ENCODE results near the gene OSER1.

Gene OSER1

DNA sequence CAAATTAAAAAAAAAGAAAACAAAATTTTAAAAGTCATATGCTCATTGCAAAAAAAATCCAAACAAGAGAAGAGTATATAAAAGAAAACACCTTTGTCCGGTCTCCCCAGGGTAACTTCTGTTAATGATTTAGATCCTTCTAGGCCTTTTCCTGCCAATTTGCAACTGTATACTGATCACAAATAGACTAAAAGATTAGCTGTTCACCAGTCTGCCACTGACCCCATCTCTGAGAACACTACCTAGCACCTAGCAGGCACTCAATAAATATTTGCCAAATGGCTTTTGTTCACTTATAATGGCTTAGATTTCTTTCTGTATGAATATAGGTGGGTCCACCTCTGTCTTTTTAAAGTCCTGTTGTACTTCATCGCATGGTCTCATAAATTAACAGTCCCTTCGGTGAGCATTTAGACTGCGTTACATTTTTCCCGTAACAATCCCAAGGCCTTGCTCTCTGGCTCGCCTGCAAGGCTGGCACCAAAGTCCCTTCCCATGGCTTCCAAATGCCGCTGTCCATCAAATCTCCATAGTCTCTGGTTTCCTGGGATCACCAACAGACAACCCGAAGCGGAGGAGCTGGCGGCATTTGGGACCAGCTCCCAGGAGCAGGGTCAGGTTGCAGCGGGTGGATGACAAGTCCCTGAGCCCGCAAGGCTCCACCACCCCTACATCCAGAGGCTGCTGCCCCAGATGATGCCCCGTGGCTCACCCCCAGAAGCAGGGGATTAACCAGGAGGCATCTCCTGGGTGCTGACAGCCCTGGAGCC is 35.4 kb downstream of the OSER1 start:
- no peak for DNase-seq (ENCODE audit: low spot score)

DNA sequence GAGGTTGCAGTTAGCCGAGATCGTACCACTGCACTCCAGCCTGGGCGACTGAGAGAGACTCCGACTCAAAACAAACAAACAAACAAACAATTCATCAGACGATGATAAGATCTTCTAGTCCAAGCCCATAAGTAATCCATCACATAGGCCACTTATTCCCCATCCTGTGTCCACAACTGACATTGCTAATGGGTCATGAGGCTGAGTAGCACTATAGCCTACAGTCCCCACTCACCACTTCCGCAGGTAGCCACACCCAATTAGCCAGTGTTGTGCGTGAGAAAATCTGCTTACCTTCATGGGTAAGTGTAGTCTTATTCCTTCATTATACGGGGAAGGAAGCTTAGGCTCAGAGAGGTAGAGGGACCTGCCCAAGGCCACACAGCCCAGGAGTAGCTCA is 36.7 kb downstream of the OSER1 start:
- no peak for DNase-seq (ENCODE audit: low spot score)

DNA sequence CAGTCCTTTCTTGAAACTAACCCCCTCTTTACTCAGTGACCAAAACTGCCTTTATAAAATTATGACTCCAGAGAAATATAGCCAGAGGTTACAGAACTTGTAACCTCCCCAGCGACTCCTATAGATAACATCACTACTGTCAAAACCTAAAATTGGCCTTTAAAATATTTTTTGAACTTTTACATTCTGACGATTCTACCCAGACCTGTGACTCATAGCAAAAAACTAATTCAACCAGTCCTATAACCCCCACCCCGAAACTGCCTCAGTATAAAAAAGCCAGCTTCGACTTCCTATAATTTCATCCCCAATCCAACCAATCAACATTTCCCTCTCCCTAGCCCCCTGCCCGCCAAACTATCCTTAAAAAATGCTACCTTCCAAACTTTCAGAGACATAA is 37.5 kb downstream of the OSER1 start:
- no peak for DNase-seq (ENCODE audit: low spot score)

DNA sequence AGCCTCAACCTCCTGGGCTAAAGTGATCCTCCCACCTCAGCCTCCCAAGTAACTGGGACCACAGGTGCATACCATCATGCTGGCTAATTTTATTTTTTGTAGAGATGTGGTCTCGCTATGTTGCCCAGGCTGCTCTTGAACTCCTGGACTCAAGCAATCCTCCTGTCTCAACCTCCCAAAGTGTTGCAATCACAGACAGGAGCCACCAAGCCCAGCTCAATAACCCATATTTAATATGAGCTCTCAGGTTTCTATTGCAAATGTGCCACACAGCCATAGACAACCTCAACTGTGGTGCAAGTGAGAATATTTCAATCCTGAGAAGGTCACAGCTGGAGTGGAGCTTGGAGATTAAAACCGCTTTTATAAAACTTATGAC is 38.0 kb downstream of the OSER1 start:
- no peak for DNase-seq (ENCODE audit: low spot score)

DNA sequence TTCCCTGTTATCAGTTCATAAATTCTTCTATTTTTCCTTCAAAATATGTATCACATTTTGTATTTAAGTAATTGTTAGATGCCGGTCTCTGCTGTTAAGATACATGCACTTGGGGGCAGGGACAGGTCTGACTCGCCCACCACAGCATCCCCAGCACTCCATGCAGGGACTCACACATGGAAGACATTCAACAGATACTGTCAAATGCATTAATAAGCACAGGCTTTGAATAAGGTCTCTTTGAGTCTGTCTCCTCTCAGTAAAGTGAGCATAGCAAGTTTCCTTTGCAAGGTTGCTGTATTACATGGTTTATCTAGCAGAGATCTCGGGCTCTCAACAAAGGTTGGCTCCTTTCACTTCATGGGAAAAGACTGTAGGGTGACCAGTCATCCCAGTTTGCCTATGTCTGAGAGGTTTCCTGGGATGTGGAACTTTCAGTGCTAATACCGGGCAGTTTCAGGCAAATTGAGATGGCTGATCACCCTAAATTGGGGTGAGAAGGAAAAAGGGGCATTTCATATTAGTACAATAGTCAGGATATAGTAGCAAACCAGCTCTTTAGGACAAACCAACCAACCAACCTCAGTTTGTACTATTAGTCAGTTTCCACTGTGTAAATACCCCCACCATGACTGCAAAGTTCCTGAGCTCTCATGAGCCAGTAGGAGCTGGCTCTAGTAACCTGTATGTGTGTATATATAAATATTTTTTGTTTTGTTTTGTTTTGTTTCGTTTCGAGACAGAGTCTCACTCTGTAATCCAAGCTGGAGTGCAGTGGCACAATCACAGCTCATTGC is 38.6 kb downstream of the OSER1 start:
- DNase-seq (ENCODE audit: low spot score): no peak

DNA sequence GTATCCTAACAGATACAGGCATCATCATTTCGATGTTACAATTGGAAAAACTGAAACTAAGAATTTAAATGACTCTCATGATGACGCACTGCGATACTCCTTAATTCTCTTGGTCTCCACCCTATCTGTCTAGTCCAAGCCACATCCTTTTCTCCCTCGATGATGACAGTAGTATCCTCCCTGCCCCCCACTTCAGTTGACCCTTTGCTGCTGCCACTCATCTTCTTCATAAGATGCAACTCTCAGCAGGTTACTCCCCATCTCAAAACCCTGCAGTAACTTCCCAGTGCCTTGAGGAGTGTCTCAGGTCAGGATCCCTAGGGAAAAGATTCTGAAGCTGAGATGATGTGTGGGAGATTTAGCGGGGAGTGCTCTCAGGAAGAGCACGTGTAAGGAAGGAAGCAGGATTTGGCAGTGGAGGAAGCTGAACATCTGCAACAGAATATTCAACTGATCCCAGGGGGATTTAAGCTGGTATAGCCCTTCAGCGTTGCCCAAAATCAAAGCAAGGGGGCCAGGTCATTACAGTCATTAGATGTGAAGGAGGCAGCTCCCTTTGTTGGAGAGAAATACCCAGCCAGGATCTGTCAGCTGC is 39.7 kb downstream of the OSER1 start:
- DNase-seq (ENCODE audit: low spot score): no peak

DNA sequence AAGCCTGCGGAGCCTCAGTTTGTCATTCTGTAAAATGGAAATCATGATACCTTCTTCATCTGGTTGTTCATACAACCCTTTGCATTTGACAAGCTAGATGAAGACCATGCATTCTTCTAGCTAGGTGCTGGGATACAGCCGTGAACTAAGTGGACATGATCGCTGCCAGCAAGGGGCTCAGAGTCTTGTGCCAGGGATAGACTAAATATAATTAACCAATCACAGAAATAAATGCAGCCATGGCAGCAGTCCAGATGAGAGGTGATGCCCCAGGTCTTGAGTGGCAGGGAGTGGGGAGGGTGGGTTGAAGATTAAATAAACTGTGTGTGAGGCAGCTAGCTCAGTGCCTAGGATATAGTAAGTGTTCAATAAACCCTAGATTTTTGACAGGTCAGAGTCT is 42.8 kb downstream of the OSER1 start:
- no peak for DNase-seq (ENCODE audit: low spot score)

DNA sequence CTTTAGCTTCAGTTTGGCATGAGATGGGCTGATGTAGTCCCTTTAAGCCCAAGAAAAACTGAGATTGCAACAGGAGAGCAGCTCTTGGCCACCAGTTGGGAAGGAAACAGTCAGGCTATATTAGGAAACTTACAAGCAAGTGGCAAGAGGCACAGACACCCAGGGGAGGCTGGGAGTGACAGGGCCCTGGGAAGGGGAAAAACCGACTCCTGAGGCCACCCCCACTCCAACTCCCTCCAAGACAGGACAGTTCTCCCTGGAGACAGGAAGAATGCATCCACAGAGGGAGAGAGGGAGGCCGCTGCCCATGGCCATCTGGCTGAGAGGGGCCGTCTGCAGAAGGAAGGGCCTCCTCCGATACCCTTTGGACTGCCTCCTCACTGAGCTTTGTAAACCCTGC is 44.1 kb downstream of the OSER1 start:
- peak; percentile 87 for DNase-seq (ENCODE audit: low spot score)

DNA sequence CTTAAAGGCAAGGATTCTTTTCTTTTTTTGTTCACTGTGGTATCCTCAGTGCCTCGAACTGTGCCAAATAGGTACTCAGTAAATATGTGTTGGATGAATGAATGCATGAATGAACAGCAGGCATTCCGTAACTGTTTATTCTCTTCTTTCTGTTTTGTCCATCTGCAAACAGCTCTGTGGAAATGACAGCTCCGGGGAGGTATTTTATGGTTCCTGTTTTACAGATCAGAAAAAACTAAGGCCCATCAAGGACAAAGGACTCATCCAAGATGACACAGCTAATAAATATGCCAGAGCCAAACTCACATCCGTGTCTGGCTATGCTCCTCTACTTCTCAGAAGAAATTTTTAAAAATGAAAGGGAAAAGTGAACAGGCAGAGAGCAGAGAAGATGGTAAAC is 44.6 kb downstream of the OSER1 start:
- DNase-seq (ENCODE audit: low spot score): peak; percentile 55

DNA sequence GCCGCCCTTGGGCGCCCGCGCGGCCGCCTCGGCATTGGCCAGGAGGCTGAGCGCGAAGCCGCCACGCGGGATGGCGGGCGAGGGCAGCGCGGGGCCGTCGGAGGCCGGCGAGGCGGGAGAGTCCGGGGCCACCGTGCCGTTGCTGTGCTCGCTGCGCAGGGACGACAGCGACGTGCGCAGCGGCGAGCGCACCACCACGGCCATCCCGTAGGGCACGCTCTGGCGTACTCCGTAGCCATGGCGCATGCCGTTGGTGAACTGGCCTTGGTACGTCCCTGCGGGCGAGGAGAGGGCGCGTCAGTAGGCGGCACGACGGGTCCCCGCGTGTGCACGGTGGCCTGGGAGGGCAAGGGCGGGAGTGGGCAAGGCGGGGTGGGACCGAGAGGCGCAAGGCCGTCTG is 50.4 kb downstream of the OSER1 start:
- no peak for DNase-seq (ENCODE audit: low spot score)

DNA sequence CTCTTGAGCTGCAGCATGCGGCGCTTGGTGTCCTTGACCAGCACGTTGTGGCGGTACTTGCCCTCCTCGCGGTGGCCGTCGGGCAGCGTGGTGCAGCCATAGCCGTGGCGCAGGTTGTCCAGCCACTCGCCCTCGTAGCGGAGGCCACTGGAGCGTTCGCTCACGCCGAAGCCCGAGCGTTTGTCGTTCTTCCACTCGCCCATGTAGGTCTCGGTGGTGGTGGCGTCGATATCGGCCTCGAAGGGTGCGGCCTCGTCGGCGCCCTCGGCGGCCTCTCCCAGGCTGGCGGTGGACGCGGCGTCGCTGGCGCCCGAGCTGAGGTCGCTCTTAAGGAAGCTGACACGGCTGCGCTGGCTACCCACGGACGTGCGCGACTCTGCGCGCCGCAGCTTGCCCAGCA is 50.9 kb downstream of the OSER1 start:
- no peak for DNase-seq (ENCODE audit: low spot score)

DNA sequence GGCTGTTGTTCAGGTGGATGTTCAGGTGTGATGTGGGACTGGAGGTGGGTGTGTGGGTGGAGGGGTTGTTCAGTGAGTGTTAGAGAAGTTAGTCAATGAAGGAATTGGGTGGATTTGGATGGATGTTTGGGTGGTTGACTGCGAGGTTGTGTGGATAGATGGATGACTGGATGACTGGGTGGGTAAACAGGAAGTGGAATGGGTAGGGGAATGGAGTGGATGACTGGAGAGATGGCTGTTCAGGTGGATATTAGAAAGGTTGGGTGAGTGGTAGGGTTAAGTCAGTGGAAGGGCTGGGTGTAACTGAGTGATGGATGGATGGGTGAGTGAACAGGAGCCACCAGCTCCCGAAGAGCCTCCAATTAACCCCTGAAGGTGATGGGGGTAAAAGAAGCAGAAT is 51.4 kb downstream of the OSER1 start:
- DNase-seq (ENCODE audit: low spot score): no peak

DNA sequence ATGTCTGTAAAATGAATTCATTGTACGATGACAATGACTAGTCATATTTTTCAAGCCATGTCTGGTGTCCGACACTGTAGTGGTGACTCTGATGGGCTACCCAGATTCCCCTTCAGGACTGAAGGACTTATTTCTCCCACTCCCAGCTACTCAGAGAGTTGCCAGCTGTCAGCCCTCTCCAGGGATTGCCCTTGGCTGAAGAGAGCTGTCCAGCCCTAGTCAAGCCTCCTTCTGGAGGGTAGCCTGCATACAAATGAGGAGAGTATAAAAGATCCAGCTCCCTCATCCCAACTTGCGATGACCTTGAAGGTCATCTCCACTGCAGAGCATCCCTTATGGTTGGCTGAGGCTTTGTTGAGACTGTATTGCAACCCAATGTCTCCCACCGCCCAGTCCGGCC is 53.5 kb downstream of the OSER1 start:
- no peak for DNase-seq (ENCODE audit: low spot score)

DNA sequence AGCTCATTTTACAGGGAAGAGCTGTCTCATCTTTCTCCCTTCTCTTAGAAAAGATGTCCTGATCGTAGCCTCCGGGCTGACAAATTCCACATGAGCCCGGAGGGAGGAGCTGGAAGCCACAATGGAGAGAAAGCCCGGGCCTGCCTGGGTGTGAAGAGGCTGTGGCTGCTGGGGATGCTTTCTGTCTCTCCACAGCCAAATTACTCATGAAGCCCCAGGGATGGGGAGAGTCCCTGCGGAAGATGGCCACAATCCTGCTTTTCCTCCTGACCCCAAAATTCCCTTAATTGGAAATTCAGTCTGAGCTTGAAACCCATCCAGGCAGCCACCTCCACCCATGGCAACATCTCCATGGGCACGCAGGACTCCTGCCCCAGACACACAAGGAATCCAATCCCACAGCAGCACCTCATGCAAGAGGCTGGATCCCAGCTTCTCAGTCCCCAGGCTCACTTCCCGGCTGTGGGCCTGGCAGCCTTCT is 56.0 kb downstream of the OSER1 start:
- peak; percentile 82 for DNase-seq (ENCODE audit: low spot score)

DNA sequence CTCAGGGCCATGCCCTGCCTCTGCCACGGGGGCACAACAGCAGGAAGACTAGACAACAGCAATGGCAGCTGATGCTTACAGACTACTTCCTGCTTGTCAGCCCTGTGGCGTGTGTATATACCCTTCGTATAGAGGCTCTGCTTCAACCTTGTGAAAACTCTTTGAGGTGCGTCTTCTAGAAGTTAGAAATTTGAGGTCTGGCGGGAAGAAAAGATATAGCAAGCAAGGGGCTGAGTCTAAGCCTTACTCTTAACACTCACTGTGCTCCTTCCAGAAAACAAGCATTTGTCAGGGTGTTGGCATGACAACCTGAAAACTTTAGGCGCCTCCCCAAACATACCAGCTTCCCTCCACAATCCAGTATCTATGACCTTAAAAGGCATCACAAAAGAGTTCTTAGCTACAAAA is 56.9 kb downstream of the OSER1 start:
- peak; percentile 52 for DNase-seq (ENCODE audit: low spot score)

DNA sequence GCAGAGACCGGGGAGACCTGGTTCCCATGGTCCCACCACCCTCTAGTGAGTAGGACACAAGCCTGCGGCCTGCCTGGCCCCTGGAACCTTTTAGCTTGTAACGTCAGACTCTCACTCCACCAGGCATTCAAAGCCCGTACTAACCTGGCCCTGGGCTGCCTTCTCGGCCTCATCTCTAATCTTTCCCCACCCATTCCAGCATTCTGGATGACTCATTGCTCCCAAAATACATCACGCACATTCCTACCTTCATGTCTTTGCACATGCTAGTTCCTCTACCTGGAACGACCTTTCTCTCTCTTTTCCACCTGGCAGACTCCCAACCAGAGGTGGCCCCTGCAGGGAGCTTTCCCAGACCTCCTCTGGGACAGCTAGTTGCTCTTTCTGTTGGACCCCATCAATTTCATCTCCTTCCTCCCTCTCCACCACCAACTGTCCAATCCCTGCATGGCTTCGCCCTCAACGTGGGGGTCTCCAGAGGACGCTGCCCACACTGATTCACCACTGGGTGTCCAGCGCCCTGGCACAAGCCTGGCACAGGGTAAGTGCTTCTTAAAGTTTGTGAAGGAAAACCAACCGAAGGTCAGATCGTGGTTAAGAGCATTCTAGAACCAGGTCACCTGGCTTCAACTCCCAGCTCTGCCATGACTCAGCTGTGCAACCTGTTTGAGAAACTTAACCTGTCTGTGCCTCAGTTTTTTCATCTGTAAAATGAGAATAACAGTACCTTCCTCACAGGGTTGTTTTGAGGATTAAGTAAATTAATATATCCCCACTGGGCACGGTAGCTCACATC is 58.8 kb downstream of the OSER1 start:
- no peak for DNase-seq (ENCODE audit: low spot score)

DNA sequence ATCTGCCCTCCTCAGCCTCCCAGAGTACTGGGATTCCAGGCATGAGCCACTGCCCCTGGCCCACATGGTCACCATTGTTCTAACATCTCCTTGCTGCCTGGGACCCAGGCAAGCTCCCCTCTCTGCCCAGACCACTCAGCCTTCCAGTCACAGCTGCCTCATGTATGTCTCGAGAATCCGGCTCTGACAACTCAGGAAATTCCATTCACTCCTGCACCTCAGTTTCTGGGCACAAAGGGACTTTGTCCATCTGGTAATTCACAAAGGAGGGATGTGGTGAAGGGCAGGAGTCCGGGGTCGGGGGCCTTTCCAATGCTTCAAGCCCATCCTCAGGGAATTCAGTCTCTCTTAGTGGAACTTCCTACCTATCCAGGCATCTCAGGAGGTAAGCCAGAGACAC is 64.3 kb downstream of the OSER1 start:
- no peak for DNase-seq (ENCODE audit: low spot score)

All from GM03348 (cell line).